Measurements from ENCODE around the gene TMTC2.

Gene TMTC2

GRCh38 chr12:82896277-82896676, 209.6 kb downstream of the TMTC2 start:
- DNase-seq = no peak

- no peak for DNase-seq
Measured at GRCh38 chr12:82896979-82897378, 210.3 kb downstream of the TMTC2 start.

- no peak for DNase-seq
Measured at GRCh38 chr12:82898441-82898840, 211.7 kb downstream of the TMTC2 start.

- DNase-seq = no peak
Measured at GRCh38 chr12:82904219-82904790, 217.6 kb downstream of the TMTC2 start.

- DNase-seq = no peak
Measured at GRCh38 chr12:82910246-82910893, 223.7 kb downstream of the TMTC2 start.

GRCh38 chr12:82912406-82912805, 225.7 kb downstream of the TMTC2 start:
- DNase-seq = no peak

GRCh38 chr12:82919388-82920054, 232.8 kb downstream of the TMTC2 start:
- DNase-seq = no peak

- no peak for DNase-seq
Measured at GRCh38 chr12:82923935-82924334, 237.2 kb downstream of the TMTC2 start.

- DNase-seq = no peak
Measured at GRCh38 chr12:82926630-82927029, 239.9 kb downstream of the TMTC2 start.

- DNase-seq = no peak
Measured at GRCh38 chr12:82930301-82930700, 243.6 kb downstream of the TMTC2 start.

- DNase-seq = no peak
Measured at GRCh38 chr12:82931349-82932116, 244.8 kb downstream of the TMTC2 start.

- DNase-seq = no peak
Measured at GRCh38 chr12:82937151-82937550, 250.4 kb downstream of the TMTC2 start.

GRCh38 chr12:82942521-82942920, 255.8 kb downstream of the TMTC2 start:
- no peak for DNase-seq

GRCh38 chr12:82942991-82943401, 256.3 kb downstream of the TMTC2 start:
- DNase-seq = no peak

- DNase-seq = no peak
Measured at GRCh38 chr12:82948491-82948890, 261.8 kb downstream of the TMTC2 start.

- DNase-seq = no peak
Measured at GRCh38 chr12:82950356-82950755, 263.6 kb downstream of the TMTC2 start.

GRCh38 chr12:82952946-82953345, 266.2 kb downstream of the TMTC2 start:
- no peak for DNase-seq

GRCh38 chr12:82953397-82953796, 266.7 kb downstream of the TMTC2 start:
- DNase-seq = no peak

GRCh38 chr12:82954064-82954463, 267.4 kb downstream of the TMTC2 start:
- DNase-seq = no peak

GRCh38 chr12:82954572-82954971, 267.9 kb downstream of the TMTC2 start:
- no peak for DNase-seq

GRCh38 chr12:82955043-82955442, 268.3 kb downstream of the TMTC2 start:
- no peak for DNase-seq

GRCh38 chr12:82958966-82959365, 272.3 kb downstream of the TMTC2 start:
- DNase-seq = no peak

- no peak for DNase-seq
Measured at GRCh38 chr12:82959821-82960220, 273.1 kb downstream of the TMTC2 start.

- DNase-seq = no peak
Measured at GRCh38 chr12:82961835-82962234, 275.1 kb downstream of the TMTC2 start.
